GM19238 (cell line): ENCODE data around the gene FAM229A.

Experiments used
- DNase-seq: peaks from one replicate; pipeline ENCODE4 v3.0.0; 2011; ENCODE audit warnings: low spot score; ENCODE audit not compliant: insufficient read length

Gene FAM229A

DNA sequence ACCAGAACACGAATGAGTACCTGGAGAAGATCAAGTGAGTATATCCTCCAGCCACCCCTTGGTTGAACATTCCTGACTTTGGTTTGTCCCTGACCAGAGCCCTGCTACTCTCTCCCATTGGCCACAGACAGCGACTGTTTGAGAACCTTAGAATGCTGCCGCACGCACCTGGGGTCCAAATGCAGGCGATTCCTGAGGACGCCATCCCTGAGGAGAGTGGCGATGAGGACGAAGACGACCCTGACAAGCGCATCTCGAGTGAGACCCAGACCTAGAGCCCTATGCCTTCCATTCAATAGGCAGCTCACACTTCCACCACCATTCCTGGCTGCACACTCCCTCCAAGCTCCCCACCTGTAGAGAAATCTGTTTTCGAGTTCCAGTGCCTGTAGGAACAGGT, 30.7 kb downstream of the FAM229A start:
- no peak for DNase-seq

DNA sequence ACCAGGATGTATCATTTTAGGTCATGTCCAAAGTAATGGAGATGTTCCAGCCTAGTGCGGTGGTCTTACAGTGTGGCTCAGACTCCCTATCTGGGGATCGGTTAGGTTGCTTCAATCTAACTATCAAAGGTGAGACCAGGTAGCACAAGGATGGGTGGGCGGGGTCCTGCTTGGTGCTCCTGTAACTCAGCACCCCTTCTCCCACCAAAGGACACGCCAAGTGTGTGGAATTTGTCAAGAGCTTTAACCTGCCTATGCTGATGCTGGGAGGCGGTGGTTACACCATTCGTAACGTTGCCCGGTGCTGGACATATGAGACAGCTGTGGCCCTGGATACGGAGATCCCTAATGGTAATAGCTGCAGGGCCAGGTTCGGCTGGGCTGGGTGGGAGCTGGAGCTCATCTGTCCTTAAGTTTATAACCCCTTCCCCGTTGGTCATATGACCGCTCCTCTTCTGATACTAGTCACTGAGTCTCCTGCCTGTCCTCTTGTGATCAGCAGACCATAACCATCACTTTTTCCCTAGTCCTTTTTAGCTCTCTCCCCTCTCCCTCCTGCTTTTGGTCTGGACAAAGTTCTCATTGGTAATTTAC, 31.6 kb downstream of the FAM229A start:
- no peak for DNase-seq

DNA sequence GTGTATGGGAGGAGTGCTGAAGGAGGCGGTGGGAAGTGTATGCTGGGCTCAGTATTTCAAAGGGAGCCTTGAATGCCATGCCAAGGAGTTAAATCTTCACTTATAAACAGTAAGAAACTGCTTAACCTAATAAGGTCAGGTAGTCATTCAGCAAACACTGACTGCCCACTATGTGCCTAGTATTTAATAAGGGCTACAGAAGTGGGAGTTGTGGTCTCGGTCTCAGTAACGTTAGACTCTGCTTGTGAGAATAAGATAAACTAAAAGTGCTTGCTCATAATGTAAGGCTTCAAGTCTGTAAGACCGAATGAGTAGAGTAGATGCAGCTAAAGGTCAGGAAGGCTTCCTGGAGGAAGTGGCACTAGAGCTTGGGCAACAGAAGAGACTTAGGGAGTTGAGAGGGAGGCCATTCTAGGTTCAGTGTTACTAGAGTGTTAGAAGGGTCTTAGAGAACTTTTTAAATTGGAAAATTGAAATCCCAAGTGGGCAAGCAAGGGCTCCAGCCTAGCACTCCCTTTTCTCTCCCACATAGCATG, 32.3 kb downstream of the FAM229A start:
- DNase-seq, result no peak

DNA sequence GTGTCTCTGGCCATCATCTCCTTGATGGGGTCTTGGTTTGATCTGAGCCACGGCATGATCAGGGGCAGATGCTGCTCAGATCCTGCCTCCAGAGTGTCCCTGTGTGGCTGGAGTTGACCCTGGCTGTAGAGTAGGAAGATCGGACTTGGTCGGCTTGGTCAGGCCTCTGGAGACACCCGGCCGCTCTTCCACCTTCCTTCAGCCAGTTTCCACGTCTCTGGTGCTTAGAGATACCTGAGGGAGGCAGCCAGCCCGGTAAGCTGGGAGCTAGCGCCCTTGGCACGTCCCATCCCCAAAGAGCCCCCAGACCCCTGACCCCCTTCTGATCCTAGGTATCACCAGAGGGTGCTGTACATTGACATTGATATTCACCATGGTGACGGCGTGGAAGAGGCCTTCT, 35.1 kb downstream of the FAM229A start:
- DNase-seq, result no peak

DNA sequence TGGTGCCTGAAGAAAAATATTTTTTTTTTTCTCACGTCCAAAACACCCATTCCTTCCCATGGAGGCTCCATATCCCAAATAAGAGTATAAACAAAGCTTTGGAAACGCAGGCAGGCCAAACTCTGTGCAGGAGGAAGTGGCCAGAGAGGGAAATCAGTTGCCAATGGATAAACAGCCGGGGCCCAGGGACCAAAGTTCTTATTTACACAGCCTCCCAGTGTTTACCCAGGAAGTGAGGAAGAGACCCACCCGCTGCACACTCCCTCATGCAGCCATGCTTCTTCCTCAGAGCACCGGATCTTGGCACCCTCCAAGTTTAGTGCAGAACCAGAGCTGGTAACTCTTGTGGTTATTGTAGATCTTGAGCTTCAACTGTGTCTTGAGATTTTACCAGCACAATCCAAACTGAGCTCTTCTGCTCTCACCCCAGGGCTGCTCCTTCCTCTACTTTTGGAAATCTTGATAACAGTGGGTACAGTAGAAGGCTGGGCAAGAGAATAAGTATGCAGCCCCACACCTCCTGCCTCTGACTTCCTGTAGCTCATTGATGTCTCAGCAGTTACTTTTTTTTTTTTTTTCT, 40.5 kb downstream of the FAM229A start:
- DNase-seq, result no peak

DNA sequence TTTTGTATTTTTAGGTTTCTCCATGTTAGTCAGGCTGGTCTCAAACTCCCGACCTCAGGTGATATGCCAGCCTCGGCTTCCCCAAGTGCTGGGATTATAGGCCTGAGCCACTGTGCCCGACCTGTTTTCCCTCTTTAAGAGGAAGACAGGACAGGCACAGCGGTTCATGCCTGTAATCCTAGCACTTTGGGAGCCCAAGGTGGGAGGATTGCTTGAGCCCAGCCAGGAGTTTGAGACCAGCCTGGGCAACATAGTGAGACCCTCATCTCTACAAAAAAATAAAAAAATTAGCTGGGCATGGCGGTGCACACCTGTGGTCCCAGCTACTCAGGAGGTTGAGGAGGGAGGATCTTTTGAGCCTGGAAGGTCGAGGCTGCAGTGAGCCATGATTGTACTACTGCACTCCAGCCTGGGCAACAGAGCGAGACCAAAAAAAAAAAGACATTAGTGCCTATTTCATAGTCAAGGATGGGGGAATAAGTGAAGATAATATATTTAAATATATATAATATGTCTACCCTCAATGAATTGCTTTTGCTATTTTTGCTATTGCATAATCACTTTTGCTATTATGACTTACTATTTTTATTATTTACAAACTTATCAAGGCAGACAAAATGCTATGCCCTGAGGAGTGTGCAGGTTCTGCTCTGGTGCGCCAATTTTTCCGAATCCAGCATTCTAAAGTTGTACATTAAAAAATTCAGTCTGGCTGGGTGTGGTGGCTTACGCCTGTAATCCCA, 44.0 kb downstream of the FAM229A start:
- DNase-seq, result no peak

DNA sequence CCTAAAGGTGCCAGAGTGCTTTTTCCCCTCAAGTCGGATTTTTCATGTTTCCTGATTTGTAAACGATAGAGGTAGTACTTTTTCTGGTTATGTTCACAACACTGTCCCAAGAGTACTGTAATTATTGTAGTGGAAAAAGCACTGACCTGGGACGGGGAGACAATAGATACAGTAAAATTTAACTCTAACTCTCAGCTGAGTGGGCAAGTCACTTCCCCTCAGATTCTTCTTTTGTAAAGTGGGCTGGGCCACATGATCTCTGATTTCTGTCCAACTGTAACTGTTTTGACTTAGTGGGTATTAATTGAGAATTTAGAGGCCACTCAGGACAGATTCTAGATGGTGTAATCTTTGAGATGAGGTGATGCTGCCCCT, 45.4 kb downstream of the FAM229A start:
- no peak for DNase-seq

DNA sequence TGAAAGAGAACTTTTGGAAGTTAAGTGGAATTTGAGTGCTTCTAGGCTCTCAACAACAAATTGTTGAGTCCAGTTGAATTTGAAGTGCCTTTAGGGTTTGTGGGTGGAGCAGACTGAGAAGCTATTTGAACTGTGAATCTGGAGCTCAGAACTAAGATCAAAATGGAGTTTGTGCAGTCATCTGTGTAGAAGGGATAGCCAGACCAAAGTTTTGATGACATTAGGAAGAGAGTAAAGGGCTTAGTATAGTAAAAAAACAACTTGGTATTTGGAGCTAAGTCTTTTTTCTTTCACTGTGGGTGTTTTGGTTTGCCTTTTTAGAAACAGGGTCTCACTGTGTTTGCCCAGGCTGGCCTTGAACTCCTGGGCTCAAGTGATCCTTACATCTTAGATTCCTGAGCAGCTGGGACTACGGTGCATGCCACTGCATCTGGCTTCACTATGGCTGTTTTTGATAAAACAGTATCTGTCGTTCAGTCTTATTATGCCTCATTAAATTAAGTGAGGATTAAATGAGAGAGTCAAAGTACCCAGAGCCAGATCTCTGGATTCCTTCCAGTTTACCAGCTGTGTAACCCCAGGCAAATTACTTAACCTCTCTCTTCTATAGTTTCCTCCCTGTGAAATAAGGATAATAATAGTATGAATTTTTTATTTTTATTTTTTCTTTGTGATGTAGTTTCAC, 50.4 kb downstream of the FAM229A start:
- DNase-seq, result no peak
